Limb (tissue), 2 donors: Measurements from ENCODE around the gene CTNNA2.
"Not testable (repeated sequence)": the region's sequence is repeated elsewhere in the genome, so short reads cannot be mapped to it uniquely, and the experiment has no call there.

Experiments used
- DNase-seq, 2 donors: peaks; one replicate each; pipeline ENCODE4 v3.0.0-alpha.2; 2016; ENCODE audit errors: extremely low spot score in 2 of 2

The CTNNA2 gene

GRCh38 chr2:80139001-80139400 is 626.1 kb downstream of the CTNNA2 start:
- no peak for DNase-seq

- DNase-seq: no peak
These were observed 628.3 kb downstream of the CTNNA2 start for GRCh38 chr2:80141007-80141726.

DNA sequence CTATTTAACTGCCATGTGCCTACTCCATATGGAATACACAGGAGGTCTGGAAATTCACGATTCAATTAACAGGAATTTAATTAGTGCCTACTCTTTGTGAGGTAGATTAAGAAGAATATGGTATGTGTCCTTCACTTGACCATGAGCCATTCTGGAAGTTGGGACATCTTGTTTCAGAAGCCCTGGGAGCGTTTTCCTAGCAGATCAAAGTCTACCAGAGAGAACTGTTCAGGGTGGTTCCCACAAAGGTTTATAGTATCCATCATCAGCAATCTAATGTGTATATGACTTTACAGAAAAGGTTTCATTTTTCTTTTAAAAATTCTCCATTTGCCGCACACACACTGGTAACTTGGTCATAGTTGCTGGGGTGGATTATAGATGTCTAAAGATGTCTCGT is 632.6 kb downstream of the CTNNA2 start:
- no peak for DNase-seq

DNA sequence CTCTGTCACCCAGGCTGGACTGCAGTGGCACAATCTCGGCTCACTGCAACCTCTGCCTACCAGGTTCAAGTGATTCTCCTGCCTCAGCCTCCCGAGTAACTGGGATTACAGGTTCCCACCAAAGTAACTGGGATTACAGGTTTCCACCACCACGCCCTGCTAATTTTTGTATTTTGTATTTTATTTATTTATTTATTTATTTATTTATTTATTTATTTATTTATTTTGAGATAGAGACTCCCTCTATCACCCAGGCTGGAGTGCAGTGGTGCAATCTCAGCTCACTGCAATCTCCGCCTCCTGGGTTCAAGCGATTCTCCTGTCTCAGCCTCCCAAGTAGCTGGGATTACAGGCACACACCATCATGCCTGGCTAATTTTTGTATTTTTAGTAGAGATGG is 633.9 kb downstream of the CTNNA2 start:
- not testable (repeated sequence) for DNase-seq

DNA sequence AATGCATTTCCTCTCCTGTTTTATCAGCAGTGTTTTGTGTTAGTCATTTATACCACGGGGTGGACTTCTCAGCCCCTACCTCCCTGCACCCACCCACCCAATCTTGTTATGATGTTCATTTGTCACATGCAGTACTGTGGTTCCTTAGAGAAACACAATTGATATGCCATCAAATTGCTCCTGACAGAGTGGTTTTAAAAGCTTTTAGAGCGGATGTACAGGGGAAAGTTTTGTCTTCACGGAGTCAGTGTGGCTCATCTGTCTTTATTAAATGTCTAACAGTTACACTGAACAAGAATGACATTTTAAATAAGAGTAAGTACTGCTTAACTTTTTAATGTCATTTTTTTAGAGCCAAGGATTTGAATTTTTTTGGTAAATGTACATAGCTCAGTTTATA is 634.8 kb downstream of the CTNNA2 start:
- DNase-seq: no peak

- DNase-seq: no peak
These were observed 636.1 kb downstream of the CTNNA2 start for GRCh38 chr2:80148906-80149305.

GRCh38 chr2:80149991-80150390 is 637.1 kb downstream of the CTNNA2 start:
- DNase-seq: no peak

DNA sequence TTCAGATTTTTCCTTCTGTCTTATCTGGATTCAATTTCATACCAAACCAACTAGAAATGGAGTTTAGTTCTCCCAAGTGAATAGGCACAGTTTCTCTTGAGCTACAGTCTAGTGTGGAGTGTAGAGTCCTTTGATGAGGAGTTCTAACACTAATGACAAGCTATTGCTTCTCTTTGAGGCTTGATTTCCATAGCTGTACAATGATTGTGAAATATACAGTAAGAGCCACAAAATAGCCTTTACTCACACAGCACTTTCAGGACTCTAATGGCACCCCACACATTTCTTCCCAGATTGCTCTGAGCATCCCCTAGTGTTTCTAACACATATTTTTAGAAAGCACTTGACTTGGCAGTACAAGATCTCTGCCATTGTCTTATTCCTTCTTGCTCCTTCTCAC is 638.4 kb downstream of the CTNNA2 start:
- no peak for DNase-seq

DNA sequence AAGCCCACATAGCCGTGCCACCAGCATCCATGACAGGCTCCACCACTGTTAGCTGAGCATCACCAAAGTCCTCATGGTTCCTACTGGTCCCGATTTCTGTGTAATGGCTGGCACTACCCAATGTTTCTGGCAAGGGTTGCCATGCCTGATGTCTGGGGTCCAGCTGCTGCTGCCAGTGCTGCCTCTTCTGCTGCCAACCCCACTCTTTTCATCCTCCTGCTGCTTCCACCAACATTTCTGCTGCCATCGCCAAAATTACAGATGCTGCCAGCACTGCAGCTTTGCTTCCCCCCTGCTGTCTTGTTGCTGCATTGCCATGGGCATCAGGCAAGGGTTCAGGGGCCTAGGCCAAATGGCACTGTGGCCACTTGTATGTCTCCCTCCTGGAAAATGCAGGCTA is 638.8 kb downstream of the CTNNA2 start:
- DNase-seq: no peak

GRCh38 chr2:80153151-80153550 is 640.3 kb downstream of the CTNNA2 start:
- DNase-seq: no peak

DNA sequence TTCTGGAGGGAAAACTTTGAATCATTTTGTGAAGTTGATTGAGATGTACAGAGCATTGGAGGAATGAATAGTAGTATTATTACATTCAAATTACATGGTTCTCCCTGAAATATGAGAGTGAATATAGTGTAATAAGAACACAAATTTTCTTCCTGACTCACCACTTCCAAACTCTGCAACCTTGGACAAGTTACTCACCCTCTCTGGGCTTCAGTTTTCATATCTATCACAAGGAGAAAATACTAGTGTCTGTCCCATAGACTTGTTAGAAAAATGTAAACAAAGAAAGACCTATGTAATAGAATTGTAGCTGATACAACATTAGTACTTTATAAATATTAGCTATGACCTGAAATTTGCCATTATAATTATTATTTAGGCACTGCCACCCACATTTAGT is 640.9 kb downstream of the CTNNA2 start:
- no peak for DNase-seq

GRCh38 chr2:80154231-80154915 is 641.5 kb downstream of the CTNNA2 start:
- no peak for DNase-seq

DNA sequence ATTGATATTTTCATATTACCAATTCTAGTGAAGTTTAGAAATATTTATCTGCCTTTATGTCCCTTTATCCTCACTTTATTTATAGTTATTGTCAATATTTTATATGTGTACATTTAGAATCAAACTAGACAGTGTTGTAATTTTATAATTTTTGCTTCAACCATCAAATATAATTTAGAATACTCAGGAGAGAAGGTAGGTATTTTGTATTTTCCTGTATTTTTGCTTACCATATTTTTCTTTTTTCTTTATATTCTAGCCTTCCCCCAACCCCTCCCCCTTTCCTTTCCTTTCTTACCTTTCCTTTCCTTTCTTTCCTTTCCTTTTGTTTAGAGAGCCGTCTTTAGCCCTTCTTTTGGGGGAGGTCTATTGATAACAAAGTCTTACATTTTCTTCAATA is 651.5 kb downstream of the CTNNA2 start:
- no peak for DNase-seq

DNA sequence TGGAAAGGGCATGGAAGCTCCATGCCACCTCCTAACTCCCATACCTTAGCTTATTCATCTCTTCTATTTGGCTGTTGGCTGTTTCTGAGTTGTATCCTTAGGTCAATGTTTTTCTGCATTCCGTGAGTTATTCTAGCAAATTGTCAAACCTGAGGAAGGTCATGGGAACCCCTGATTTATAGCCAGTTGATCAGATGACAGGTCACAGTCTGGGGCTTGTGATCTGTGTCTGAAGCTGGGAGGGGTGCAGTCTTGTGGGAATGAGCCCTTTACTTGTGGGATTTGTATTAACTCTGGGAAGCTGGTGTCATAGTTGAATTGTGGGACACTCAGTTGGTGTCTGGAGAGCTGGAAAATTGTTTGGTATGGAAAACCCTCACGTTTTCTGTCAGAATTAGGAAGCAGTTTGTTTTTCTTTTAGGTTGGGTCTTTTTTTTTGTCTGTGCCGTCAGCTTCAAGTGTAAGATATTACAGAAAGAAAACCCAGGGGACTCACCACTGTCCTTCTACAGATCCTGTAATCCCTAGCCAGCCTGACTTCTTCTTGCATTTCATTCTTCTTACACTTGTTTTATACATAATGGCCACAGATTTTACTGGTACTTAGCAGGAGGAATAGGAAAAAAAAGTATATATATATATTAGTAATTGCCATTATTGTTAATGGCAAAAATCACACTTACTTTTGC is 653.8 kb downstream of the CTNNA2 start:
- no peak for DNase-seq

GRCh38 chr2:80167284-80167808 is 654.5 kb downstream of the CTNNA2 start:
- DNase-seq: no peak

GRCh38 chr2:80168037-80168436 is 655.2 kb downstream of the CTNNA2 start:
- DNase-seq: no peak

DNA sequence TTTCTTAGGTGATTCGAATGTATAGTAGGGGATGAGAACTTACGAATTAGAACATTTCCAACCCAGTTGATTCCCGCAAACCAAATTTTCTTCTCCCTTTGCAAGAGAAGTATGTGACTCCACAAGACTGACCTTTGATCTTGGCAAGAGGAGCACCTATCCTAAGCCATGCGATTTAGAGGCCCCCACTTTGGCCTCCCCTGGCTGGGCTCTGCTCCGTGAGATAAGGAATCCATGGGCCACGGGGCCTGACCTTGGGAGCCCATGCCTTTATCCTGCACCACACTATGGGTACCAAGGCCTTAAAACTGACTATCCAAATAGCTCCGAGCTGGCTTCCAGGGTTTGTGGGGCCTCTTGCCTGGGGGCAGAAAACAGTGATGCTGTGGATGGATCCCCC is 656.0 kb downstream of the CTNNA2 start:
- DNase-seq: no peak

DNA sequence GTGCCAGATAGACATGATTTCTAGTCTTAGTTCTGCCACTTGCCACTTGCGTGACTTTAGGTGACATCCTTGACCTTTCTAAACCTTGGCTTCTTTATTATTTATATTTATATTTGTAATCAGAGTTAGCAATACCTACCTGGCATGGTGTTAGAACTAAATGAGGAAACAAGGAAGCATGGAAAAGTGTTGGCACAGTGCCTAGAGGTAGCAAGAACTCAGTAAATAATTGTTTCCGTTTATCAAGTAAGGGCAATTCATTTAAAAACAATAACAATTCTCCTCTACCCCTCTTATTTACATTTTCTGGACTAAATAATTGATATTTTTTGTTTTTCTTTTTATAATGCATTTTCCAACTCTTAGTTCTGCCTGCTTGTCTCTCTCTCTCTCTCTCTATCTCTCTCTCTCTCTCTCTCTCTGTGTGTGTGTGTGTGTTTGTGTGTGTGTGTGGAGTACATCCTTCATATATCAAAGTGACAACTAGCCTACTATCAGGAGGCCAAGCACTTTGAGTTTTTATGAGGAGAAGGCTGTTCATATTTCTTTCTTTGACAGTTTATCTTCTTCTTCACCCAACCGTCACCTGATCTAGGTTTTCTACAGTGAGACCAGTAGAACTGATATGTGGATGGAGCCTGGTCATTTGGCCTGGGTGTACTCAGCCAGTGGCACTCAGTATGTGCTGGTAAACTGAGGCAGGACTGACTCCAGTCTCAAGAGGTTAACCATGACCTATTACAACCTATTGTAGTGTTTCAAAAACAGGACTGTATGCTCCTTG is 657.2 kb downstream of the CTNNA2 start:
- no peak for DNase-seq

- DNase-seq: no peak
These were observed 672.2 kb downstream of the CTNNA2 start for GRCh38 chr2:80185091-80185490.

GRCh38 chr2:80186262-80186661 is 673.4 kb downstream of the CTNNA2 start:
- DNase-seq: no peak

GRCh38 chr2:80187156-80187555 is 674.3 kb downstream of the CTNNA2 start:
- DNase-seq: no peak

GRCh38 chr2:80190166-80190565 is 677.3 kb downstream of the CTNNA2 start:
- DNase-seq: no peak
